OCI-LY7 (cell line): ENCODE data around the gene MRPL23. TPM values are rescaled to one million over a fixed set of nuclear protein-coding genes. Genes with fewer than 3 reads are reported as not detected.

ENCODE experiments used
- BruUV-seq: library from RNA; stranded (reverse); fragments of 400-500 nt; replicated peaks from 2 replicates; lab custom pipeline; 2021; lab: Mats Ljungman, UMichigan
- CTCF ChIA-PET: fragments of 300-600 bp; sonication (Branson Sonifier 250); formaldehyde crosslinking; loops from one replicate; lab custom pipeline; 2022; ENCODE audit warnings: antibody characterized with exemption; ENCODE audit not compliant: unreplicated experiment; lab: Charles Lee
- POLR2A ChIA-PET: fragments of 300-600 bp; sonication (Branson Sonifier 250); formaldehyde crosslinking; loops from one replicate; lab custom pipeline; 2022; ENCODE audit warnings: antibody characterized with exemption; lab: Charles Lee
- DNase-seq: peaks from one replicate; pipeline ENCODE4 v3.0.0-alpha.2; 2015; ENCODE audit warnings: low spot score
- H2AFZ ChIP-seq: fragments of 200-600 bp; sonication (generic), shearing (Covaris generic); 2 replicates; pipeline ENCODE4 v1.6.1; 2014; ENCODE audit warnings: mild to moderate bottlenecking, antibody characterized with exemption, low read length, moderate library complexity
- H3K27ac ChIP-seq: fragments of 200-600 bp; sonication (generic); 2 replicates; pipeline ENCODE4 v1.5.1; 2014; ENCODE audit warnings: mixed run types, low read depth, mild to moderate bottlenecking, moderate library complexity, low read length, inconsistent platforms; ENCODE audit not compliant: poor library complexity, severe bottlenecking
- H3K36me3 ChIP-seq: fragments of 200-600 bp; sonication (generic); 2 replicates; pipeline ENCODE4 v1.6.1; 2014; ENCODE audit warnings: mild to moderate bottlenecking, antibody characterized with exemption, low read length, moderate library complexity, mixed read lengths; ENCODE audit not compliant: insufficient read depth
- H3K4me1 ChIP-seq: fragments of 200-600 bp; sonication (generic); 2 replicates; pipeline ENCODE4 v1.5.1; 2014; ENCODE audit warnings: mild to moderate bottlenecking, low read length; ENCODE audit not compliant: insufficient read depth, poor library complexity, severe bottlenecking
- H3K4me2 ChIP-seq: fragments of 200-600 bp; sonication (generic); 2 replicates; pipeline ENCODE4 v1.6.1; 2014; ENCODE audit warnings: mild to moderate bottlenecking, low read length
- H3K4me3 ChIP-seq: fragments of 200-600 bp; sonication (generic); 2 replicates; pipeline ENCODE4 v1.5.1; 2014; ENCODE audit warnings: mild to moderate bottlenecking, low read depth, low read length; ENCODE audit not compliant: poor library complexity, severe bottlenecking
- H3K79me2 ChIP-seq: fragments of 200-600 bp; sonication (generic); 2 replicates; pipeline ENCODE4 v1.6.1; 2016; ENCODE audit warnings: low read depth, mild to moderate bottlenecking, low read length, moderate library complexity, mixed read lengths; ENCODE audit not compliant: insufficient read depth
- H3K9me2 ChIP-seq: fragments of 200-600 bp; sonication (generic); 2 replicates; pipeline ENCODE4 v1.6.1; 2016; ENCODE audit warnings: mild to moderate bottlenecking, low read length, mixed read lengths; ENCODE audit not compliant: insufficient read depth
- H3K9me3 ChIP-seq: fragments of 200-600 bp; sonication (generic); 2 replicates; pipeline ENCODE4 v1.6.1; 2014; ENCODE audit warnings: mild to moderate bottlenecking, mixed run types, low read length, mixed read lengths
- H4K20me1 ChIP-seq: fragments of 200-600 bp; sonication (generic); 2 replicates; pipeline ENCODE4 v1.6.1; 2014; ENCODE audit warnings: mild to moderate bottlenecking, antibody characterized with exemption, low read length, moderate library complexity, mixed read lengths; ENCODE audit not compliant: insufficient read depth
- CTCF ChIP-seq: fragments of 200-600 bp; sonication (generic); conservative IDR thresholded peaks from 2 replicates; pipeline ENCODE4 v1.5.1; 2014; ENCODE audit warnings: mild to moderate bottlenecking, antibody characterized with exemption, low read length, moderate library complexity, mixed read lengths
- EZH2phosphoT487 ChIP-seq: fragments of 200-600 bp; sonication (generic); IDR thresholded peaks from 2 replicates; pipeline ENCODE4 v1.6.1; 2018; ENCODE audit warnings: low read depth, borderline replicate concordance, mild to moderate bottlenecking, mixed run types, antibody characterized with exemption, low read length, moderate library complexity, mixed read lengths
- intact Hi-C: fragments of 100-400 bp; cut with micrococcal nuclease; formaldehyde crosslinking; loops from one replicate; pipeline ENCODE4 v1.10.0; 2022; ENCODE audit not compliant: unreplicated experiment
- small RNA-seq: library from RNA; depleted of rRNA; stranded (forward); fragments of <200 nt; gene quantifications from one replicate; pipeline ENCODE3, GENCODE V24; 2014
- total RNA-seq, 2 experiments: library from RNA; depleted of rRNA in 1 of 2; stranded (reverse); fragments of >200 nt in 1 of 2; shearing (Covaris generic) in 1 of 2; gene quantifications; 2 replicates each; pipeline ENCODE4 v1.2.3, GENCODE V29; 2014 to 2022

MRPL23 gene
- total RNA-seq, 2 experiments from 2014 or later = 131 to 149 TPM

- Histone ChIP-seq H2AFZ (no peak overlapping the region), H3K4me2 (no peak overlapping the region), H3K27ac (no peak overlapping the region), H3K4me1 (no peaks in the 10 kb centered on the region), H3K4me3 (no peak overlapping the region), H3K9me3 (no peaks in the 10 kb centered on the region), H3K36me3 (no peaks in the 10 kb centered on the region), H3K79me2 (no peaks in the 10 kb centered on the region), H4K20me1 (no peaks in the 10 kb centered on the region), H3K9me2 (no peaks in the 10 kb centered on the region)
- ChIA-PET POLR2A (no interaction called here), CTCF (no interaction called here)
- intact Hi-C loops = no loop called here
- no peak for TF ChIP-seq CTCF
- TF ChIP-seq EZH2phosphoT487 = no peak
- DNase-seq = no peak
- BruUV-seq = no TSS peak
Measured at GRCh38 chr11:2002807-2003206, 55.7 kb downstream of the MRPL23 start.

- Histone ChIP-seq H3K79me2 (no peaks in the 10 kb centered on the region), H3K36me3 (no peaks in the 10 kb centered on the region), H2AFZ (no peak overlapping the region), H3K9me3 (no peaks in the 10 kb centered on the region), H3K4me1 (no peaks in the 10 kb centered on the region), H3K4me2 (no peak overlapping the region), H3K9me2 (no peaks in the 10 kb centered on the region), H4K20me1 (no peaks in the 10 kb centered on the region), H3K4me3 (no peak overlapping the region), H3K27ac (no peak overlapping the region)
- TF ChIP-seq CTCF (no peak), EZH2phosphoT487 (no peak)
- CTCF ChIA-PET = no interaction called here
- no peak for DNase-seq
- intact Hi-C loops = no loop called here
- POLR2A ChIA-PET = no interaction called here
- no TSS peak for BruUV-seq
Measured at GRCh38 chr11:2004466-2004865, 57.3 kb downstream of the MRPL23 start.

Small RNA genes within 50 kb of the gene (small RNA-seq; reads per million reads assigned to genes)
- not detected for gene RF01972
- not detected for gene RF01973

Other genes with a start within 250 kb of the MRPL23 start
- gene IFITM10, start 196.7 kb upstream of the MRPL23 start, total RNA-seq (2014; rRNA removed; shearing (Covaris generic)) = 0.05 and 0.38 TPM in 2 replicates
- gene IFITM10, start 196.7 kb upstream of the MRPL23 start, total RNA-seq (2022) = 0.30 and 1.2 TPM in 2 replicates
- 27.7 and 31.7 TPM in 2 replicates for gene CTSD, start 183.4 kb upstream of the MRPL23 start, total RNA-seq (2014; rRNA removed; shearing (Covaris generic))
- 35.5 and 44.1 TPM in 2 replicates for gene CTSD, start 183.4 kb upstream of the MRPL23 start, total RNA-seq (2022)
- gene SYT8, start 112.3 kb upstream of the MRPL23 start, total RNA-seq (2014; rRNA removed; shearing (Covaris generic)) = not detected in 2 replicates
- gene SYT8, start 112.3 kb upstream of the MRPL23 start, total RNA-seq (2022) = not detected in 2 replicates
- gene TNNI2, start 108.4 kb upstream of the MRPL23 start, total RNA-seq (2014; rRNA removed; shearing (Covaris generic)) = 2.5 and 7.3 TPM in 2 replicates
- 8.7 and 14.3 TPM in 2 replicates for gene TNNI2, start 108.4 kb upstream of the MRPL23 start, total RNA-seq (2022)
- 195 and 232 TPM in 2 replicates for gene LSP1, start 94.2 kb upstream of the MRPL23 start, total RNA-seq (2014; rRNA removed; shearing (Covaris generic))
- gene LSP1, start 94.2 kb upstream of the MRPL23 start, total RNA-seq (2022) = 225 and 303 TPM in 2 replicates
- gene PRR33, start 55.4 kb upstream of the MRPL23 start, total RNA-seq (2014; rRNA removed; shearing (Covaris generic)) = not detected in 2 replicates
- not detected in 2 replicates for gene PRR33, start 55.4 kb upstream of the MRPL23 start, total RNA-seq (2022)
- 6.2 and 10.0 TPM in 2 replicates for gene TNNT3, start 27.6 kb upstream of the MRPL23 start, total RNA-seq (2014; rRNA removed; shearing (Covaris generic))
- 4.7 and 5.8 TPM in 2 replicates for gene TNNT3, start 27.6 kb upstream of the MRPL23 start, total RNA-seq (2022)
- not detected in 2 replicates for gene H19, start 50.5 kb downstream of the MRPL23 start, total RNA-seq (2014; rRNA removed; shearing (Covaris generic))
- not detected in 2 replicates for gene H19, start 50.5 kb downstream of the MRPL23 start, total RNA-seq (2022)
- not detected in 2 replicates for gene IGF2, start 192.1 kb downstream of the MRPL23 start, total RNA-seq (2014; rRNA removed; shearing (Covaris generic))
- not detected in 2 replicates for gene IGF2, start 192.1 kb downstream of the MRPL23 start, total RNA-seq (2022)
- not detected in 2 replicates for gene INS, start 213.9 kb downstream of the MRPL23 start, total RNA-seq (2014; rRNA removed; shearing (Covaris generic))
- not detected in 2 replicates for gene INS, start 213.9 kb downstream of the MRPL23 start, total RNA-seq (2022)
- not detected in 2 replicates for gene TH, start 224.5 kb downstream of the MRPL23 start, total RNA-seq (2014; rRNA removed; shearing (Covaris generic))
- gene TH, start 224.5 kb downstream of the MRPL23 start, total RNA-seq (2022) = not detected in 2 replicates